Middle frontal gyrus (tissue), 1 donor: ENCODE data around the gene FANCC.

ENCODE experiments used
- DNase-seq: peaks from one replicate; pipeline ENCODE4 v3.0.0-alpha.2; 2015; ENCODE audit warnings: low spot score; ENCODE audit errors: extremely low spot score

FANCC gene

DNA sequence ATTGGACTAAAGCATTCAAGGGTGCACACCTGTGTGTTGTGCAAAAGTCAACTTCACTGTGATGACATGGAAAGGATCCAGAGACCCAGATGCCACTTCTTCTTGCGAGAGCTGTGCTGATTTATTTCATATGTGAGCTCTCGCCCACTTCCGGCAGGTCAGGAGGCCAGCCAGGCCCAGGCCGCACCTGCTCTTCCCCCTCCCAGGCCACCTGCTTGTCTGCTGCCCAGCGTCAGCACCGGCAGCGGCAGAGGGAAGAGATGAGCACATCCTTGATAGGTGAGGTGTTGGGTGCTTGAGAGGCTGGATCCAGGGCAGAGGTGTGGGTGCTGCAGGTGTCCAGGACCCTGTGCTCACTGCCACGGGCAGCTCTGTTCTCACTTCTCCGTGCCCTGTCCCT lies 242.9 kb downstream of the FANCC start:
- no peak for DNase-seq

GRCh38 chr9:95073918-95074317 lies 243.6 kb downstream of the FANCC start:
- DNase-seq = no peak

DNA sequence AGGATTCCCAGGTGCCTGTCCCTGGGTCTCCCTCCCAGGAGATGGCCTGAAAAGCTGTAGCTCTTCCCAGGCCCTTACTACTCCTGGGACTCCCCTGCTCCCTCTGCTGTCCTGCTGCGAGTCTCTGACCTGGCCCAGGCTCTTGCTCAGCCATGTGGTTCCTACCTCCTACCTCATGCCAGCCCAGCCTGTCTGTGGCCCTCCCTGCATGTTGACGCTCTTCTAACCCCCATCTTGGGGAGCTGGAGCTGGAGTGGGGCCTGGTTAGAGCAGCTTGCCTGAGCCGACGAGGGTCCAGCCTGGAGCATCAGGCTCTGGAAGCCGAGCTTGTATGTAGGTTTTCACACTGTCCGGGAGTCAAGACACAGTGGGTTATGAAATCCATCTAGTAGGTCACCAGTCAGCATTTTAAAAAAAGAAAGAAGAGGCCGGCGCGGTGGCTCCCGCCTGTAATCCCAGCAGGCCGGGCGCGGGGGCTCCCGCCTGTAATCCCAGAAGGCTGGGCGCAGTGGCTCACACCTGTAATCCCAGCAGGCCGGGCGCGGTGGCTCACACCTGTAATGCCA lies 244.4 kb downstream of the FANCC start:
- DNase-seq = no peak

DNA sequence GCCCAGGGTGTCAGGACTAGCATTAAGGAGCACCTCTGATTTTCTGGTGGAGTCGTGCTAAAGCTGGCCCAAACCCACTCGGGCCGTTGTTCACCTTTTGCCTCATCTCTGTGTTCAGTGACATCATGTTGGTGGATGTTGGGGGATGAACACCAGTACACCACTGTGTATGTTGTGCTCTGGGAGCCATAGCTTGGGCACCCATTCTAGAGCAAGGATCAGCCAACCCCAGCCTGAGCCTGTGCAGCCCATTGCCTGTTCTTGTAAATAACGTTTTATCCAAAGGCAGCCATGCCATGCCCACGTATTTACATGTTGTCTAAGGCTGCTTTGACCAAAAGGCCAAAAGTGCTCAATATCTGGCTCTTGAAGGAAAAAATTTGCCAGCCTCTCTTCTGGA lies 245.6 kb downstream of the FANCC start:
- DNase-seq = no peak

GRCh38 chr9:95071450-95071849 lies 246.1 kb downstream of the FANCC start:
- no peak for DNase-seq

DNA sequence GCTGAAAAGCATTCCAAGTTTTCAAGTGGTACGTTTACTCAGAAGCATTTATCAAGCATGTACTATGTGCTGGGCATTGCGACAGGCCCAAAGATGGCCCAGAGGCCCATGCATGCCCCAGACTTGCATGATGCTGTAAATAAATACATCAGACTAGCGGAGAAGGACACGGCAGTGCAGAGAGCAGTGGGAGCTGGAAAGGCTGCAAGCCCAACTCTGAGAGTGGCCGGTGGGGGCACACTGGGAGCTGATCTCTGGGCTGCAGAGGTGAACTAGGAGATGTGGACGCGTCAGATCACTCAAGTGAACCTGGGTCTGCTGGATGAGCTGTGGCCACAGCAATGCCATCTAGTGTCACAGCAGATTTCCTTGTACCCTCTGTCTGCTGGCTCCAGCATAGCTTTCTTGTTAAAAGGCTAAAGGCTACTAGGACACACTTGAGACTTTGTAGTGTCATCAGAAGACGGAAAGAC lies 246.9 kb downstream of the FANCC start:
- no peak for DNase-seq

- no peak for DNase-seq
These were observed 249.6 kb downstream of the FANCC start for GRCh38 chr9:95067897-95068296.

- DNase-seq = no peak
These were observed 250.5 kb downstream of the FANCC start for GRCh38 chr9:95067057-95067456.

- no peak for DNase-seq
These were observed 252.3 kb downstream of the FANCC start for GRCh38 chr9:95065224-95065623.

DNA sequence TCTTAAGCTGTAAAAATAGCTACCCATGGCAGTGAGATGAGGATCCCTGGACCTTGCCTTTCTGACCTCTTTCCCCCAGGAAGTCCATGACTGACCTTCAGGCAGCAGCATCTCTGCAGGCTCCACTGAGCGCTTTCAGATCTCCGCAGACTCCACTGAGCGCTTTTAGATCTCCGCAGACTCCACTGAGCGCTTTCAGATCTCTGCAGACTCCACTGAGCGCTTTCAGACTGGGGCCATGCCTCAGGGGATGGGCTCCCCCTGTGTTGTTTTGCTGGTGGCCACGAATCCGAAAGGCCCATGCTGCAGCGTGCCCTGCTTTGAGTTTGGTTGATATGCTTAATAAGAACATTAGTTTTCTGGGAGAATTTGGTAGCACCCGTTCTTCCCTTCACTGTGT lies 254.2 kb downstream of the FANCC start:
- DNase-seq = no peak

- DNase-seq = no peak
These were observed 254.9 kb downstream of the FANCC start for GRCh38 chr9:95062596-95063065.

GRCh38 chr9:95061916-95062595 lies 255.5 kb downstream of the FANCC start:
- DNase-seq = no peak

- no peak for DNase-seq
These were observed 256.6 kb downstream of the FANCC start for GRCh38 chr9:95060916-95061315.

DNA sequence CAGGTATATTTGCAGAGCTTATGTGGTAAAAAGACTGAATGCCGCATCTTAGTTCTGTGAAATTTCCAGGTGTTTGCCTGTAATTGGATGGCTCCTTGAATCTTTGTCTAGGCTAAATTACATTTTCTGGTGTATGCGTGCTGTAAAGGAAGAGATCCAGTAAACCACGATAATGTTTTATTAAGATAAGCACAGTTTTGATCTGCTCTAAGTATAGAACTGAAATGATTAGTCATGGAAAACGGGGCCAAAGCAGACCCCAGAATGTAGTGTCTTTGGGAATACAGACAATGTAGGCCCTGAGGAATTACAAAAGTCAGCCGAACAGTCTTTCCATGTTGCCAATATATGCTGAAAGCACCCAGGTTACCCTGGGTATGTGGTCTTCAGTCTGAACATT lies 257.3 kb downstream of the FANCC start:
- no peak for DNase-seq

GRCh38 chr9:95058795-95059386 lies 258.6 kb downstream of the FANCC start:
- no peak for DNase-seq

- DNase-seq = no peak
These were observed 259.3 kb downstream of the FANCC start for GRCh38 chr9:95058121-95058785.

DNA sequence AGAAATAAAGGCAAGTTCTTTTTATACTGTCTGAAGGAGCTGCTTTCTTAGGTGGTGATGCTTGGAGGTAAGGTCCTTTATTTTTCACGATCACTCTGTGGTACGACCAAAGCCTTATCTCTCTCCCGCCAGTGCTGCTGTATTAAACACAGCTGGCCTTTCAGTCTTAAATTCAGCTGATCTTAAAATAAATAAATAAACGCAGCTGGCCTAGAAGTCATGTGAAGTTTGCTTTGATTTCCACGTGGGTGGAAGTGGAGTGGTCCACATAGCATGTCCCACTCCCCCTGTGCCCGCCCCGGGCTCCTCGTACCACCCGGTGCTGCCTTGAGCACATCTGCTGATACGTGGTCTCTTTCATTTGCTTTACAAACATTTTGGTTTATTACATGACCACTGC lies 260.4 kb downstream of the FANCC start:
- DNase-seq = no peak

DNA sequence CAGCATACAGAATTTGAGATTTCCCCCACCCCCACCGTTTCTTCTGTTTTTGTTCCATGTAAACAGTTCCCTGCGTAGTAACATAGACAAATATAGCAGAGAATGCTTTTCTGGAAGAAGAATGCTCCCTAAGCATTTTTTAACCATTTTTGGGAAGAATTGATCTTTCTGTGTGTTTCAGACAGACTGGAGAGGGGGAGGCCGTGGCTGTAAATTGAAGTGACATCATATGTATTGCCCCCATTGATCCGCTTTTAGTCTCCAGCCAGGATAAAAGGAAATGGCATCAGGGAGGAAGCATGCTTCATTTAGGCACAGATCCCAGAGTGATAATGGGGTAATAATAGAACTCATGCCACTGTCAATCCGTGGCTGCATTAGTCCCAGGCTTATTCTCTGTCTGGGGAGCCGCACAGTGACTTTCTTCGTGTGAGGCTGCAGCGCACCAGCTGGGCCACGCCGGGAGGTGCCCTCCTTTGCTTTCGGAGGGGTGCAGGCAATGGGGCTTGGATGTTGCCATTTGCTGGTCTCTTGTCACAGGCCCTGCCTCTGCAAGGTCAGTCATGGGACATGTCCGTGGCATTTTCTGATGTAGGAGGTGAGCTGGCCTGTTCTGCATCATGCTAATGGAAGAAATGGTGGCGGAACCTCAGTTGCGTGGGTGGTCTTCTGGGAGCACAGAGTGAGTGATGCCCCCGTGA lies 261.5 kb downstream of the FANCC start:
- DNase-seq = no peak

DNA sequence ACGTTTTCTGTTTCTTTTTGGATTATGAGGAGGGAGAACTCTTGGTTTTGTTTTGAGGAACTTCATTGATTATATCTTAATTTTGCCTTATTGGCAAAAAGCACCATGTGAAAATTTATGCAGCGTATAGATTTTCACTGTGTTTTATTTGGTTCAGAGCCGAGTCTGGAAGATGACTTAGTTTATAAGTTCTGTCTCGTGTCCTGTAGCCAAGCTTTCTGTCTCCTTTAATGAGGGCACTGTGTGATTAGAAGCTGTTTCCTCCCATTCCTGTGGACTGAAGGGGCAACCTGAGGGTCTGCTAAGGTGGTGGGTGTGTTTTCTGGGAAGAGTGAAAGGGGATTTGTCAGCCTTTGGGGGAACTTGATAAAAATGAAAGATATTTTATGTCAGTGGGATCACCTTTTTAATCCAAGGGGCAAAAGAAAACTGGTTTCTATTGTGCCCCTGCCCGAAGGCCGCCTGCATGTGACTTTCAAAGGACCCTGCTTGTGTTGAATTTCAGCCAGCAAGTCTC lies 262.1 kb downstream of the FANCC start:
- DNase-seq = no peak

DNA sequence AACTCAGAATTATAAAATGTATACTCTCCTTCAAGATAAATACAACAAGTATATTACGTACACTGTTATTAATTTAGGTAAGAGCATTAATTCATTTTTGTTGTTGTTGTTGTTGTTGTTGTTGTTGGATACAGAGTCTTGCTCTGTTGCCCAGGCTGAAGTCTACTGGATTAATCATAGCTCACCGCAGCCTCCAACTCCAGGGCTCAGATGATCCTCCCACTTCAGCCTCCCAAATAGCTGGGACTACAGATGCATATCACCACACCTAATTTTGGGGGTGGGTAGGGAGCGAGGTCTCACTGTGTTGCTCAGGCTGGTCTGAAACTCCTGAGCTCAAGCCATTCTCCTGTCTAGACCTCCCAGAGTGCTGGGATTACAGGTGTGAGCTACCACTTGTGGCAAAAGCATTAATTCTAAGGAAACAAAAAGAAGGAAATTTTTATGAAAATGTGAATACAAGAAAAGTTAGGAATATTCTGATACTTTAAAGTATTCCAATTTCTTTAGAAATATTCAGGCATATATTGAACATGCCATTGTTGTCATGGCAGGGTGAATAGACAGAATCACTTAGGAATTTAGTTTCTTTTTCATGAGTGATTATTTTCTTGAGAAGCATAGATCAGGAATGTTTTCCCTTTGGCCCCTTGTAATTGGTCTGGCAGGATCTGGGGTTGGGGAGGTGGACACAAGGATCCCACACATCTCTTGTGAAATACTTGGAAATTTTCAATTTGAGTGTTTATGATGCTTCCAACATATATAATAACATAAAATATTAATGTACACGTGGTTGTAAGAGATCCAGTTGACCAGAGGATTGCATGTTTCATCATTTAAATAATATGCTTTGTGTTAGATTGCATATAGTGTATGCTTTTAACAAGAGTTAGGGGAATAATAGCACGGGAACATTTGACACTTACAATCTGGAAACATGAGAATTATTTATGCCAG lies 263.6 kb downstream of the FANCC start:
- DNase-seq = no peak
